B cell (primary cell): Measurements from ENCODE around the gene TAF6. TPM values are rescaled to one million over a fixed set of nuclear protein-coding genes. Genes with fewer than 3 reads are reported as not detected.

Experiments
- ATAC-seq: fragments of 200-7000 bp; cut with Tn5 transposase; one replicate; pipeline ENCODE4 v1.10.0; 2021; ENCODE audit warnings: low read depth, mild to moderate bottlenecking, moderate number of reproducible peaks, moderate library complexity
- CTCF ChIA-PET: fragments of 350-600 bp; sonication (Branson Sonifier 250); formaldehyde crosslinking; loops from one replicate; lab custom pipeline; 2021; ENCODE audit warnings: antibody characterized with exemption, inconsistent platforms; lab: Charles Lee
- POLR2A ChIA-PET: fragments of 350-600 bp; sonication (Branson Sonifier 250); formaldehyde crosslinking; loops from one replicate; lab custom pipeline; 2021; ENCODE audit warnings: antibody characterized with exemption; lab: Charles Lee
- DNase-seq: peaks from one replicate; pipeline ENCODE4 v3.0.0; 2013
- H2AFZ ChIP-seq: 2 replicates; pipeline ENCODE4 v1.6.1; 2012; ENCODE audit warnings: mild to moderate bottlenecking, low read depth, low read length; ENCODE audit not compliant: insufficient read depth, poor library complexity, severe bottlenecking
- H3K27ac ChIP-seq, 2 donors: 1 replicate in 1 of 2; 2 replicates in 1 of 2; pipeline ENCODE4 v1.5.1; 2012 to 2013; ENCODE audit warnings: low read length in 2 of 2, mild to moderate bottlenecking in 2 of 2, moderate library complexity in 1 of 2
- H3K27me3 ChIP-seq, 4 experiments: fragments of 200-600 bp in 1 of 4; sonication (generic) in 1 of 4; replicated peaks in 1 of 4; 1 replicate in 2 of 4; 2 replicates in 2 of 4; pipeline versions ENCODE4 v1.6.1 to v1.7.0; 2013 to 2016; ENCODE audit warnings: low read length in 3 of 4, mild to moderate bottlenecking in 2 of 4, mixed read lengths in 1 of 4, moderate library complexity in 1 of 4; ENCODE audit not compliant: insufficient read depth in 4 of 4, control insufficient read depth in 3 of 4; ENCODE audit errors: control extremely low read depth in 1 of 4
- H3K36me3 ChIP-seq, 2 experiments: replicated peaks in 1 of 2; 1 replicate in 1 of 2; 2 replicates in 1 of 2; pipeline versions ENCODE4 v1.6.1 to v1.7.1; 2013; ENCODE audit warnings: low read length in 1 of 2; ENCODE audit not compliant: insufficient read depth in 2 of 2, control insufficient read depth in 1 of 2; ENCODE audit errors: control extremely low read depth in 1 of 2, extremely low read depth in 1 of 2
- H3K4me1 ChIP-seq, 2 donors: fragments of 200-600 bp in 1 of 2; sonication (generic) in 1 of 2; 1 replicate in 1 of 2; 2 replicates in 1 of 2; pipeline versions ENCODE4 v1.5.1 to v1.6.1; 2013 to 2017; ENCODE audit warnings: low read length in 2 of 2; ENCODE audit not compliant: control insufficient read depth in 2 of 2, insufficient read depth in 2 of 2
- H3K4me2 ChIP-seq: replicated peaks from 2 replicates; pipeline ENCODE3; 2012; ENCODE audit warnings: mild to moderate bottlenecking, low read depth, low read length; ENCODE audit not compliant: poor library complexity, severe bottlenecking
- H3K4me3 ChIP-seq, 5 experiments: fragments of 200-600 bp in 1 of 5; sonication (generic) in 1 of 5; 1 replicate in 3 of 5; 2 replicates in 2 of 5; pipeline versions ENCODE4 v1.5.1 to v1.7.0; 2011 to 2016; ENCODE audit warnings: low read length in 4 of 5, mild to moderate bottlenecking in 4 of 5, low read depth in 2 of 5, control low read depth in 1 of 5, moderate library complexity in 1 of 5; ENCODE audit not compliant: insufficient read depth in 1 of 5; ENCODE audit errors: control extremely low read depth in 1 of 5, extremely low read depth in 1 of 5
- H3K79me2 ChIP-seq: fragments of 200-600 bp; sonication (generic); one replicate; pipeline ENCODE4 v1.6.0; 2016; ENCODE audit warnings: low read length; ENCODE audit not compliant: control insufficient read depth, insufficient read depth
- H3K9ac ChIP-seq: fragments of 200-600 bp; sonication (generic); 2 replicates; pipeline ENCODE4 v1.6.1; 2017; ENCODE audit warnings: mild to moderate bottlenecking, low read length, moderate library complexity
- H3K9me3 ChIP-seq, 3 donors: one replicate each; pipeline versions ENCODE4 v1.6.1 to v1.7.1; 2013; ENCODE audit warnings: low read length in 2 of 3; ENCODE audit not compliant: control insufficient read depth in 2 of 3, insufficient read depth in 1 of 3; ENCODE audit errors: control extremely low read depth in 1 of 3
- H4K20me1 ChIP-seq: 2 replicates; pipeline ENCODE4 v1.6.0; 2012; ENCODE audit warnings: mild to moderate bottlenecking, low read length; ENCODE audit not compliant: insufficient read depth, control insufficient read depth, poor library complexity, severe bottlenecking
- H3K27ac Mint-ChIP-seq: one replicate; pipeline ENCODE4 v1.8.0; 2021; ENCODE audit warnings: mixed read lengths
- H3K27me3 Mint-ChIP-seq: one replicate; pipeline ENCODE4 v1.8.0; 2021; ENCODE audit warnings: mixed read lengths
- H3K4me1 Mint-ChIP-seq: one replicate; pipeline ENCODE4 v1.8.0; 2021; ENCODE audit warnings: mixed read lengths
- H3K4me3 Mint-ChIP-seq: one replicate; pipeline ENCODE4 v1.8.0; 2021; ENCODE audit warnings: mixed read lengths
- H3K9me3 Mint-ChIP-seq: one replicate; pipeline ENCODE4 v1.8.0; 2022; ENCODE audit warnings: mixed read lengths; ENCODE audit not compliant: insufficient read depth
- CTCF ChIP-seq: fragments of 200-600 bp; IDR thresholded peaks from one replicate; pipeline ENCODE4 v1.8.0; 2022; ENCODE audit warnings: antibody characterized with exemption, mild to moderate bottlenecking
- EZH2 ChIP-seq: IDR thresholded peaks from 2 replicates; pipeline ENCODE4 v1.6.1; 2012; ENCODE audit warnings: borderline replicate concordance, low read depth, mild to moderate bottlenecking, moderate library complexity, low read length; ENCODE audit not compliant: insufficient read depth, poor library complexity, severe bottlenecking
- WGBS: methylation state at CpG from one replicate; pipeline ENCODE4 v1.1.5; 2013; ENCODE audit warnings: missing lambda C conversion rate; ENCODE audit not compliant: insufficient coverage; 5-methylcytosine and 5-hydroxymethylcytosine counted together
- intact Hi-C: fragments of 100-400 bp; cut with micrococcal nuclease; formaldehyde crosslinking; loops from one replicate; pipeline ENCODE4 v1.10.0; 2022
- polyA plus RNA-seq: library from polyadenylated mRNA; depleted of rRNA; stranded (reverse); fragments of >200 nt; gene quantifications from 2 replicates; pipeline ENCODE4 v1.2.3, GENCODE V29; 2012
- total RNA-seq, 2 donors: library from RNA; stranded (reverse); fragments of 120-200 nt in 1 of 2; gene quantifications; 1 replicate in 1 of 2; 2 replicates in 1 of 2; pipeline versions ENCODE4 v1.2.3 to v1.2.4, GENCODE V29; 2013 to 2022

TAF6 gene
- total and polyA plus RNA-seq, 2 donors (not counting 1 experiment from before 2014, with no cell fraction given) = 48.3 to 65.8 TPM

DNA sequence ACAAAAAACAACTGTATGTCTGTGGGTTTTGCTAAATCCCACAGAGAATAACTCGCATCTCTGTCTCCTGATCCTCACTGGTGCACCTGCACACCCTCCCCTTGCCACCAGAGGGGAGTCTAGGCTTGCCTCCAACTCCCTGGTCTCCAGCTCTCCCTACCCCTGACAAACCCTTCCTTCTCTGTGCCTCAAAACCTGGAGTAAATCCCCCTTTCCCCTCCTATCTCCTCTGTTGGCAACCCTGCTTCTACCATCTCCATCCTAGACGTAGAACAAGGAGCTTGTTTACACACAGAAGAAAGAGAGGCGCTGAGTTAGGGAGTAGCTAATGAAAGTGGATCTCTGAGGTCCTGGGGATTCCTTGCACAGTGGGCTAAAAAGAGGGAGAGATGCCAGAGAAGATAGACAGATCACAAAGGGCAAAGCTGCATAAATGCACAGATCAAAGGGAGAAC, 13.6 kb upstream of the TAF6 start:
- no peaks in the 10 kb centered on the region for H3K27me3 Mint-ChIP-seq
- H4K20me1 ChIP-seq = no peaks in the 10 kb centered on the region
- no peaks in the 10 kb centered on the region for H3K36me3 ChIP-seq
- H3K9me3 Mint-ChIP-seq = no peaks in the 10 kb centered on the region
- H3K79me2 ChIP-seq = no peaks in the 10 kb centered on the region
- TF ChIP-seq EZH2 (no peak), CTCF (peak; percentile 90)
- H3K27me3 ChIP-seq = no peaks in the 10 kb centered on the region
- H3K4me3 Mint-ChIP-seq = no peak overlapping the region
- H3K27ac Mint-ChIP-seq = peak overlapping the region; percentile 0
- intact Hi-C loops = loop anchor here (1.0 kb wide), 3 partner anchors 85 to 318 kb away; no protein-coding TSS in a partner anchor
- peak; percentile 80 for DNase-seq
- peak overlapping the region; percentile 23 for H2AFZ ChIP-seq
- POLR2A ChIA-PET = interaction anchor here (0.7 to 1.5 kb wide), 4 partner anchors 16 to 297 kb away, joined by 4 to 11 read pairs (median 6); partner anchors contain the start of genes LAMTOR4, MEPCE, PVRIG and ZCWPW1
- H3K4me2 ChIP-seq = no peak overlapping the region
- peaks cover 12 to 20% of the 10 kb centered on the region in 2 donors for H3K4me1 ChIP-seq
- no peak overlapping the region for H3K4me3 ChIP-seq
- ATAC-seq = peak; percentile 80
- CTCF ChIA-PET = interaction anchor here (0.6 to 6.6 kb wide), 57 partner anchors 9 to 1849 kb away, joined by 3 to 66 read pairs (median 4); partner anchors contain the start of genes AP4M1, CNPY4, FBXO24 and GAL3ST4
- H3K27ac ChIP-seq = no peak overlapping the region
- WGBS = 29% methylated on average over 2 of the region's 3 CpGs
- no peaks in the 10 kb centered on the region for H3K9me3 ChIP-seq
- H3K4me1 Mint-ChIP-seq = peaks cover 15% of the 10 kb centered on the region
- H3K9ac ChIP-seq = no peak overlapping the region

DNA sequence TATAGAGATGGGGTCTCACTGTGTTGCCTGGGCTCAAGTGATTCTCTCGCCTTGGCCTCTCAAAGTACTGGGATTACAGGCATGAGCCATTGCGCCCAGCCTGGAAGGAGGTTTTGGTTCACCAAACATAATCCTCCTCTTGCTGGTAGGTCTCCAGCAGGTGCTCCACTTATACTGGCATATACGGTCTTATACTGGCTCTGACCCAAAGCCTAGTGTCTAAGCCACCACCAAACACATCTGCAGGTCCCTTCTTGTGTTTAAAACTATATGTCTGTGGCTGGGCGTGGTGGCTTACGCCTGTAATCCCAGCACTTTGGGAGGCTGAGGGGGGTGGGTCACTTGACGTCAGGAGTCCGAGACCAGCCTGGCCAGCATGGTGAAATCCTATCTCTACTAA, 13.0 kb upstream of the TAF6 start:
- H4K20me1 ChIP-seq = no peaks in the 10 kb centered on the region
- ATAC-seq = no peak
- CTCF ChIA-PET = interaction anchor here (0.7 to 6.6 kb wide), 49 partner anchors 8 to 574 kb away, joined by 3 to 66 read pairs (median 5); partner anchors contain the start of genes AP4M1, CNPY4, FBXO24 and GAL3ST4
- H3K4me1 ChIP-seq = peaks cover 11 to 19% of the 10 kb centered on the region in 2 donors
- no peaks in the 10 kb centered on the region for H3K36me3 ChIP-seq
- H3K9ac ChIP-seq = no peak overlapping the region
- H3K27ac ChIP-seq = no peak overlapping the region
- H3K4me3 ChIP-seq = no peak overlapping the region
- H2AFZ ChIP-seq = no peak overlapping the region
- no peak overlapping the region for H3K4me2 ChIP-seq
- H3K9me3 ChIP-seq = no peaks in the 10 kb centered on the region
- H3K79me2 ChIP-seq = no peaks in the 10 kb centered on the region
- no peaks in the 10 kb centered on the region for H3K27me3 ChIP-seq
- no peak for TF ChIP-seq EZH2
- no peak for TF ChIP-seq CTCF
- Mint-ChIP-seq H3K4me1 (peaks cover 14% of the 10 kb centered on the region), H3K4me3 (no peak overlapping the region), H3K9me3 (no peaks in the 10 kb centered on the region), H3K27ac (no peak overlapping the region), H3K27me3 (no peaks in the 10 kb centered on the region)
- peak; percentile 21 for DNase-seq
- POLR2A ChIA-PET = interaction anchor here (0.6 to 1.5 kb wide), 4 partner anchors 17 to 297 kb away, joined by 3 to 11 read pairs (median 6); partner anchors contain the start of genes LAMTOR4, MEPCE, PVRIG and ZCWPW1
- intact Hi-C loops = loop anchor here (1.0 kb wide), 3 partner anchors 85 to 318 kb away; no protein-coding TSS in a partner anchor
- WGBS = 83% methylated on average over 3 of the region's 7 CpGs
